HG02642 (cell line): Measurements from ENCODE around the gene CASK.

Experiments used
- ATAC-seq: cut with Tn5 transposase; IDR thresholded peaks from one replicate; pipeline ENCODE4 v1.9.1; 2021; ENCODE audit warnings: mild to moderate bottlenecking; ENCODE audit not compliant: unreplicated experiment, poor library complexity

The CASK gene

DNA sequence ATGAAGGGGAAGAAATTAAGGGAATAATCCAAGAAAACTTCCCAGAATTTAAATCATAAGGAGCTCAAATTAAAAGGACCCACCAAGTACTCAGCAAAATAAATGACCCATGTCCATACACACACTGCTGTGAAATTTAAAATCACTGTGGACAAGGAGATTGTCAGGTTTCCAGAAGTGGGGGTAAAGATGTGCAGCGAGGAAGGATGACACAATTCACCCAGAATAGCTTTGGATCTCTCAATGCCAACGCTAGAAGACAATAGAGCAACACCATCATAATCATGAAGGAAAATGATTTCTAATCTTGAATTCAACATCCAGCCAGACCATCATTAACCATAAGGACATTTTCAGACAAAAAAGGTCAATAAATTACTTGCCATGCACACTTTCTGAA, 65.7 kb downstream of the CASK start:
- ATAC-seq: no peak

DNA sequence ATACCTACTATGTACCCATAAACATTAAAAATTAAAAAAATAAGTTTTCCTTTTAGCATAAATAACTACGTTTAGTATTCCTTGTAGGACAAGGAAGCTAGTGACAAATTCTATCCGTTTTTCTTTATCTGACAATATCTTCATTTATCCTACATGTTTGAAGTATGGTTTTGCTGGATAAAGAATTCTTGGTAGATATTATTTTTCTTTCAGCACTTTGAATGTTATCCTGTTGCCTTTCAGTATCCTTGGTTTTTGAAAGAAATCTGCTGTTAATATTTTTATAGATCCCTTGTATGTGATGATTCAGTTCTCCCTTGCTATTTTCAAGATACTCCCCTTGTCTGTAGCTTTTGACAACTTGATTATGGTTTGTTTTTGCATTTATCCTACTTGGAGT, 76.6 kb downstream of the CASK start:
- ATAC-seq: no peak

DNA sequence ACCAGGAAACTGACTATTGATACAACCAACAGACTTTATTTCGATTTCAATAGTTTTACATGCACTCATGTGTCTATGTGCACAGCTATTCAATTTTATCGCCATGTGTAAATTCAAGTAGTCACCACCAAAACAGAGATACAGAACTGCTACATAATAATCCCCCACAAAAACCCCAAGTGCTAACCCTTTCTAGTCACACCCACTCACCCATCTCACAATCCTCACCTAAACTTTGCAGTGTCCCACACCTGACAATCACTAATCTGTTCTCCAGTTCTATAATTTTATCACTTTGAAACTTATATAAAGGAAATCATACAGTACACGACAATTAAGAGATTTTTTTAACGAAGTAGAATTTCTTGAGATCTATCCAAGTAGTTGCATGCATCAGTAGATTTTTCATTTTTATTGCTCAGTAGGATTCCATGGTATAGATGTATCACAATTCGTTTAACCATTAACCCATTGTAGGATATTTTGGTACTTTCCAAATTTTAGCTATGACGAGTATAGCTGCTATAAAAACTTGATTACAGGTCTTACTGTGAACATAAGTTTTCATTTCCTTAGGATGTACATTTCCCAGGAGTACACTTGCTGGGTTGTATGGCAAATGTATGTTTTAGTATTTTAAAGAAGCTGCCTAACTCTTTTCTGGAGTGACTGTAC, 85.9 kb downstream of the CASK start:
- no peak for ATAC-seq

DNA sequence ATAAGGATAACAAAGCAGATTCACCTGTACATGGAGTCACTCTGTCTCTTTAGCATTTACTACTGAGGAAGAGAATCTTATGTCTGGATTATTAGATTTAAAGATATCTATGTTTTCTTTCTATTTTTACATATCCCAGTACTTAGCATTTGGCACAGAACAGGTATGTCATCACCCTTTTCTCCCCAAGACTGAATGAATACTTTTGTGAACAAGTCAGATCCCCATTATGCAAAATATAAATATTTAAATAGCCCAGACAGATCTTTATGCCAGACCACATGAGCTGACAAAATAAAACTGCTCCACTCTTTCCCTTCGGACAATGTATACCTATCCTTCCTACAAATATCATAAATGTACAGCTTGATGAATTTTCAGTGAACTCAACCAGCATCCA, 94.5 kb downstream of the CASK start:
- no peak for ATAC-seq

DNA sequence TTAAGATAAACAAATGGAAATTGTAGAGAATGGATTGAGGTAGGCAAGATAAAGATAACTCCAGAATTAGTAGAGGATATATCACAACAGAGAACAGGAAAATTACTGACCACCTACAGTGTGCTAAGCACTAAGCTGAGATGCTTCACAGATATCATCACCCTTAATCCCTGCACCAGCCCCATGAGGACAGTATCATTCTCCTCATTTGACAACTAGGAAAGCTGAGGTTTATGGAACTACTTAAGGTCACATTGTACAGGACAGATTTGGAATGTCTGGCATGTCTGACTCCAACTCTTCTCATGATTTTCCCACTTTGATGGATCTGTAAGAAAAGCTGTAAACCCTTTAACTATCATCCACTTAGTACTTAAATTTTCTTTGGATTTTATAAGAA, 95.5 kb downstream of the CASK start:
- ATAC-seq: no peak

DNA sequence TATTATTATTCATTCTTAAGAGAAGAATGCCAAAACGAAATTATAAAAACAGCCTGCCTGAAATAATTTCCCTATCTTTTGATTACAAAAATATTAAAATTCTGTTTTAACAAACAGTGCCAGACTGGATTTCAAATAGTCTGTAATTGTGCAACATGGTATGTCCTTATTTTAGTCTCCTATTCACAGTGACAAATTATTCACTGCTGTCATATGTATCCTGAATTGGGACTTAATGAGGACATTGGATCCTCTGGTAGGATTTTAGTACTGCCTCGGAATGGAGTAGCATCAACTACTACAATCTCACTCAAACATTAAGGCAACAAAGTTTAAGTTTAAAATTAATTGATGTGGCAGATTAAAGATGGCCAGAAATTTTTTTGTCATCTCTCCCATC, 97.6 kb downstream of the CASK start:
- ATAC-seq: no peak

DNA sequence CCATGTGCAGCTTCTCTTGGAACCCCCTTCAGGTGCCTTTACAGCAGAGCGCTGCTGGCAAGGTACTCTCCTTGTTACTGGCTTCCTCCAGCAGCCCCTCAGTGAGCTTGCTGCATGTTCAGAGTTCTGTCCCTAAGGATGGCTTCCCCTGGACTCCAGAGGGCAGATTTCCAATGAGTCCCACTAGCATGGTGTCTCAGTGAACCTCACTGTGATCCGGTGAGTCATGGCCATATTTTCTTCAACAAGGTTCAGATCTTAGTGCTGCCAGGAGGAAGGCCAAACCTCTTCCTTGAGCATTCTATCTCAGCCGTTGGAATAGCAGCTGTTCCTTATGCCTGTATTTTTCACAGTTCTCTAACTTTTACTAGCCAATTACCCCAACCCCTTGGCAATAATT, 98.8 kb downstream of the CASK start:
- no peak for ATAC-seq

DNA sequence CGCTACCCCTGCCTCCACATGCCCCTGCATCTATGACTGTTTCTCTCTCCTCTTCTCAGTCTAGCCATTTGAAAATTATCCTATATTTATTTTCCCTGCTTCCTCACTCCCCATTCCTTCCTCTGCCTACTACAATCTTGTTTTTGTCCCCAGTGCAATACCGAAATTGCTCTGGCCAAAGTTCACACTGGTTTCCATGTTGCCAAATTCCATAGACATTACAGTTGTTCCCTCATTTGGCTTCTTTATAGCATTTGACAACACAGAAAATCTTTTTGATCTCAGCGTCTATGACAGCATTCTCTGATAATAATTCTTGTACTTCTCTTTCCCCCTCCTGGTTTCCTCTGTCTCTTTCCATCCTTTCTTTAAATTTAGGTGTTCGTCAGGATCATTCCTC, 100.0 kb downstream of the CASK start:
- no peak for ATAC-seq

DNA sequence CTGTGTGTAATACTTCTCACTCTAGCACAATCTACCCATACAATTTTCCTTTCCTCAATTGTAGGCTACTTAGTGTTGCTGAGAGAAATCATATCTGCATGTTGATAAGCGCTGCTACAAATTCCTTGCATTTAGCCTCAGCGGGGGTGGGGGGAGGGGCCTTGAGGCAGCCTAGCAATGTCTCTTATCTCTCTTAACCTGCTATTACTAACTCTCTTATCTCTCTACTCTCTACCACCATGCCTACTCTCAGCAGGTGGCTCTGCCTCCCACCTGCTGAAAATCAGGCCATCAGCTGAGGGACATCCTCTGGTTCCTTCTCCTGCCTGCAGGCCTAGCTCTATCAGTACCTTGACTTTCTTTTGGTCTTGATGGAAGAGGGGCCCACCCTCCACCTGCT, 100.5 kb downstream of the CASK start:
- ATAC-seq: no peak

DNA sequence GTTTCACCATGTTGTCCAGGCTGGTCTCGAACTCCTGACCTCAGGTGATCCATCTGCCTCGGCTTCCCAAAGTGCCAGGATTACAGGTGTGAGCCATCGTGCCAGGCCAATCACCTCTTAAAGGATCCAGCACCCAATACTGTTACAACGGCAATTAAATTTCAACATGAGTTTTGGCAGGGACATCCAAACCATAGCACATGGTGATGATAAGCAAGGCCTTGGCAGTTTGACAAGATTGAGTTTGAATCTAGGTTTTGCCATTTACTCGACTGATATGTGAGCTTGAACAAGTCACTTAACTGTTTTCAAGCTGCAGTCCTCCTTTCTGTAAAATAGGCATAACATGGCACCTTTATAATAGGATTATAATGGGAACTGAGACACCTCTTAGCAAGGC, 115.3 kb downstream of the CASK start:
- ATAC-seq: no peak

DNA sequence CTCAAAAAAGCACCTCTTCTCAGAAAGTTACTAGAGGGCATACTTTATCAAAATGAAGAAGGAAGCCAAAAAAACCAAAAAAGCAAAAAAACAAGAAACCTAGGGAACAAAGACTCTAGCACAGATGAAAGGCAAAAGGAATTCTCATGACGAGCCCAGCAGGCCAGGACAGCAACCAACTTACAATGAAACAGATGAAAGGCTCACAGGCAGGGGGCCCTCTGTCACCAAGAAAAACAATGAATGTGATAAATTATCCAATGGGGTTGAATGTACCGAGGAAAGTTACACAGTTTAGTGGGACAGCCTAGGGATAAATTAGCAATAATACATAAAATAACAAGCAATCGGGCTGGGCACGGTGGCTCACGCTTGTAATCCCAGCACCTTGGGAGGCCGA, 120.4 kb downstream of the CASK start:
- ATAC-seq: no peak

DNA sequence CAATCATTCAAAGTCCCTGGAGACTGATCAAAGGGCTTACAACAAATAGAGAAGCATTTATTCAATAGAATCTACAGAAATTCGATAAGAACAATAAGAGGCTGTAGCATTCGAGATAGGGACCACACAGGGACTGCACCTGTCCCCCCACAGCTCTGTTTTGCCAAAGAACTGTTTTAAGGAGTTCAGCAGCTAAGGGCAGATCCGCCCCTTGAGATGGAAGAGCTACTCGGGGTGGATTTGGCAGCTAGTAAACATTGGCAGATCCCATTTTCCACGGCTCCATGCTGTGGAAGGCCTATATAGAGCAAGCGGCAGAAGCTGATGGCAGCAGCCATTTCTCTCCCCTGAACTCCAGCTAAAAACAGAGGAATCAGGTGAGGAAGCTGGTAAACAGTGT, 123.7 kb downstream of the CASK start:
- ATAC-seq: no peak

DNA sequence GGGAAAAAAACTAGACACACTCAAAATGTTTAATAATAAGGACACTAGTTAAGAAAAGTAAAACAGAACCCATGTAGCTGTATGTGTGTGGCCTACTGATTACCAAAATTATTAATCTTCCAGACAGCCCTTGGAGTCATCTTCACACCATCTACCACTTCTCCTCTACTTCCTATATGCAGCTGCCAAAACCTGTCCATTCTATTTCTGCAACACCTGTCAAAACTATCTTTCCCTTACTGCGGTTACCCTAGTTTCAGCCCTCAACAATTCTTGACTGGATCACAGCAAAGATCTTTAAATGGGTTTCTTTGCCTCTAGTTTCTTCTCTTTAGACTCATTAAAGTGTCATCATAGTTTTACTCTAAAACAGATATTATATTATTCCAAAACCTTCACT, 126.8 kb downstream of the CASK start:
- no peak for ATAC-seq

DNA sequence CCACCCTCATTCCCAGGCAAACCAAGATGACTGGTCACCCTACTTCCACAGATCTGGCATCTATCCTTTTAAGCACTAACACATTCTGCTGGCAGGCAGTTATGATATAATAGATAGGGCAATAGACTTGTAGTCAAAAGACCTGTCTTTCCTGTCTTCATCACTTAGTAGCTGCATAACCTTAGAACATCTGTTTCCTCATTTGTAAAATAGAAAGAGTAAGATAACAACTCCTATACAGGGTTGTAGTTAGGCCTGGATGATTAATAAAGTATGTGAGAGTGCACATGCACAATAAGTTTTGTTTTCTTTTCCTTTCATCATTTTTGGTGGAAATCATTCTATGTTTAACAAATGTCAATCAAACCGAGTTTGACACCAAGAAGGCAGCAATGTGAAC, 127.3 kb downstream of the CASK start:
- ATAC-seq: no peak

DNA sequence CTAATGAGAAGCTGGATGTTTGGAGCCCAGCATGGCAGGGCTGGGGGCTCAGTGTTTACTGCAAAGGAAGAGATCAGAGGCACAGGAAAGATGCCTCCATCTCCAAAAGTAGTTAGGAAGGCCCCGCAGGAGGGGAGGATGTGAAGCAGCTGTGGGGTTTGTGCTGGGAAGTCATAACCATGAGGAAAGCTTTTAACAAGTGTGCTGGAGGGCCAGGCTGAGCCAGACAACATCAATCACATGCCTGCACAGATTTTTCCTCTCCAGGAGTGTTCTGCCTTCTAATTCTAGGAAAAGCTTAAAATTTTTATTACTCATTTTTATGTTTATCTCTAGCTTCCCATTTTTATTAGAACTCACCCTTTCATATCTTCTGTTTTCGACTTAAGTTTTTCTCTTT, 134.0 kb downstream of the CASK start:
- no peak for ATAC-seq

DNA sequence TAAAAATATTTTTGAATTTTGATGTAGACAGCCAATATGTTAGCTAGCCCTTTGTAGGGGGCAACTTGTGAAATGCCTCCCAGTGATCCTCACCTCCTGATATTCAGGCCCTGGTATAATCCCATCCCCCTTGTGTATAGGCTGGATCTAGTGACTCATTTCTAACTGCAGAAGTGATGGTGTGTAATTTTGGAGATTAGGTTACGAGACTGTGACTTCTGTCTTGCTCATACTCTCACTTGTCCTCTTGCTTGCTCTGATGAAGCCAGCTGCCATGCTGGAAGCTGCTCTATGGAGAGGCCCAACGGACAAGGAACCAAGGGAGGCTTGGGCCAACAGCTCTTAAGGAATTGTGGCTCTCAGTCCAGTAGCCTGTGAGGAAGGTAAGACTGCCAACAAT, 137.7 kb downstream of the CASK start:
- no peak for ATAC-seq

DNA sequence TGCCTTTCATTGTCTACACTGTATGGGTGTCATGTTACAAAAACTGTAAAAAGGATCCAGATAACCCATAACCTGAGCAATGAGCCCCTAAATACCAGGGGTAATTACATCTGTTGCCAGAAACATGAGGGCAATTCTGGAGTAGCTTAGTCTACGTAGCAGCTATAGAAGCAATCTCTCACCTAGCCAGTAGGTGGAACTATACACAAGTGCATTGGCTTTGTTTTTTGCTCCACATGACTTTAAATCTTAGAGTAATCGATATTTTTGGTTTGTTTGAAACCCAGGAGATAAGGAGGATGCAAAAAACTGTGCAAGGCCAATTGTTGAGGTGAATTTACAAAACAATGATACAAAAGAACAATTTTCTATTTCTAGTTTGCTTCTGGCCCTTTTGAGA, 141.9 kb downstream of the CASK start:
- no peak for ATAC-seq

DNA sequence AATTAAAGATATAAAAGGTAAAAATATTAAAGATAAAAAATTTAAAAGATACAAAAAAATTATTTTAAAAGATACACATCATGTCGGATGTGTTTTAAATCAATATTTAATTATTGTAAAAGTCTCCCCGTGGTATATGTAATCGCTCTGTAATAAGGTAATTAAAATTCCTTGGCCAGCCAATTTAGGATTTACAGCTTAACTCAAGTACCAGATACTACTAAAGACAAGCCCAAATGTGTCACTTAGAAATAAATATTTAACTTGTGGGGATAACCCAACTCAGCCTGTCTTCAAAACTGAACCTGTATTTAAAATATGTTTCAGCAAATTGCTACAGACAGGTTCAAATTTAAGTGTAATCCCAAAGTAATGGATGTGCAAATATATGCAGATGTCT, 143.4 kb downstream of the CASK start:
- ATAC-seq: no peak

DNA sequence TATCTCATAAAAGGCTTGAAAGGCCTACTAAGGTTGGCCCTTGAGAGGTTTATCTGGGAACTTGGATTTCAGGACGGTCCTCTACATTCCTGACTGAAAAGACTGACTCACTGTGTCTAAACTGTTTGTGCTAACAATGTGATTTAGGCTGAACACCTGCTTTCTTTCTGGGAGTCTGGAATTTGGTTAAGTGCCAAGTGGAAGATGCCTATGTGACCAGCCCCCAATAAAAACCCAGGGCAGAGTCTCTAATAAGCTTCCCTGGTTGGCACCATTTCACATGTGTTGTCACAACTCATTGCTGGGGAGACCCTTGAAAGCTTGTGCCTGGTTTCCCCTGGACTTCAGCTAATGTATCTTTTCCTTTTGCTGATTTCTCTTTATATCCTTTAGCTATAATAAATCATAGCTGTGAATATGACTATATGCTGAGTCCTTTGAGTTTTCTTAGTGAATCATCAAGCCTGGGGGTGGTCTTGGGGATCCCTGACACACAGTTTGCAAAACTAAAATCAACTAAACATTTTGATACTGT, 144.3 kb downstream of the CASK start:
- ATAC-seq: no peak

DNA sequence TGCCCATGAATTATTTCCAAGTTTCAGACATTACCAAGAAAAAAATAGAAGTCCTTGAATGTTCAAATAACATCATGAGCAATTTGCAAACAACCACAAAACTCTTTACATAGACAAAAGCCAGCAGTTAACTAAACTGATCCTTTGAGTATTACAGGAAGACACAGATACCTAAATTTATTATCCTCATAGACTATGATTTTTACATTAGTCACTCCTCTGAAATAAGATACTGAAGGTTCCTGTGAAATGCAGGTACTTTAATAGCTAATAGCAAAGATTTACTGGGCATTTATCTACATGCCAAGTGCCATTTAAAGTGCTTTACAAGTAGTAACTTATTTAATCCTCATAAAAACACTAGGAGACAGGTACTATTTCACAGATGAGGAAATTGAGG, 161.7 kb downstream of the CASK start:
- ATAC-seq: no peak

DNA sequence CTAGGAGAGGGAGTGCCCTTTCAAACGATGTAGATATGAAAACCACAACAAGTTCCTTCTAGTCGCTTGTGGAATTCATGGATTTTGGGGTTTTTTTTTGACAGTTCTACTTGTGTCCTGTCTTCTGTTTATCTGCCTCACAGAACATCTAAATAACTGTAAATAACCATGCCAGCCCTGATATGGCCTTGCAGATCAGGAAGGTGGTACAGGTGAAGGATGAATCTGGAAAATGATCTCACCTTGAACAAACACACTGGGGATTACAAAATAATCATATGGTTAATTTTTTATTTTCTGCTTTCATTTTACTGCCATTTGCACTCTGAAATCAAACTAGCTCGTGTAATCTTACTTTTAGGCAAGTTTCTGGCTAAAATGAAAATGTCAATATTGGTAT, 162.2 kb downstream of the CASK start:
- no peak for ATAC-seq

DNA sequence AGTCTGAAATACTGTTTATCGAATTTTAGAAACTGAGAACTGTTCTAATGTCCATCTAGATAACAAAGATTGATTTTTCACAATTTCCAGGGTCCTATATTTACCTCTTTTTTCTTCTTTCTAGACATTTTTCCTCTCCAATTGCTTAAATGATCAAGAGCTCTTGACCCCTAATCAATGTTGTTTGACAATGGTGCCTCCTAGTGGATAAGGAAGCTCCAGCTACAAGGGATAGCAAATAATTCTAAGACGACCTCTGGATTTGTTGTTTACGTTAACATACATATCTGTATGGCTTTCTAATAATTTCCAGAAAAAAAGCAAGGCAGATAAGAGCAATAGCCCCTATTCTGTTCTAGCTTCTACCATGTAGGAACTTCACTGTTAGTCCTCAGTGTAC, 163.5 kb downstream of the CASK start:
- no peak for ATAC-seq

DNA sequence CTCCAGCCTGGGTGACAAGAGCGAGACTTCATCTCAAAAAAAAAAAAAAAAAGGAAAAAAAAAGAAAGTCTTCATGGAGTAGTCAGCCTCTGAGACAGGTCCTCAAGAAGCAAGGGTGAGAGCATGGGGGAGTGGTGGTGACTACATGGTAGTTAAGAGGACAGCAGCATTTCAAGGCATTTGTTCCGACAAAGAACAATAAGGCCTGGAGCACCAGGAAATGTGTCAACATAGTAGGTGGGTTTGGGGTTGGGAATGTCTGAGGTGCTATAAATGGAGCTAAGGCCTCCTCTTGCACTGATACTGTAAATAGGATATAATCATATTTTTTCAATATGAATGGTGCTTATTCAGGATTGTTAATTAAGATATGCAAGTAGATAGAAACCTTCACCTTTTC, 165.0 kb downstream of the CASK start:
- no peak for ATAC-seq
